Pancreas (tissue), 10 donors: ENCODE results near the gene TRPC6. TPM values are rescaled to one million over a fixed set of nuclear protein-coding genes. Genes with fewer than 3 reads are reported as not detected.

Experiments used
- ATAC-seq, 4 donors: fragments of 200-7000 bp; cut with Tn5 transposase; one replicate each; pipeline versions ENCODE4 v1.8.0 to v1.9.1; 2020; ENCODE audit warnings: mild to moderate bottlenecking in 4 of 4, moderate library complexity in 4 of 4
- DNase-seq, 6 donors: peaks; one replicate each; pipeline ENCODE4 v3.0.0-alpha.2; 2020
- FAIRE-seq: peaks from 2 replicates; lab custom pipeline; 2012; peaks lifted over from hg19 to GRCh38; lab: Jason Lieb, UNC
- H3K27ac ChIP-seq, 4 donors: fragments of 200-600 bp; sonication (generic); 1 replicate in 3 of 4; 2 replicates in 1 of 4; pipeline versions ENCODE4 v1.5.0 to v1.8.0; 2020
- H3K27me3 ChIP-seq, 4 donors: fragments of 200-600 bp; one replicate each; pipeline ENCODE4 v1.8.0; 2021
- H3K36me3 ChIP-seq, 3 donors: fragments of 200-600 bp; sonication (generic) in 1 of 3; one replicate each; pipeline versions ENCODE4 v1.5.0 to v1.8.0; 2020 to 2021
- H3K4me1 ChIP-seq, 3 donors: fragments of 200-600 bp; one replicate each; pipeline ENCODE4 v1.8.0; 2021
- H3K4me3 ChIP-seq, 4 donors: fragments of 200-600 bp; sonication (generic) in 2 of 4; one replicate each; pipeline versions ENCODE4 v1.5.0 to v1.8.0; 2020 to 2021
- H3K9me3 ChIP-seq, 4 donors: fragments of 200-600 bp; one replicate each; pipeline ENCODE4 v1.8.0; 2021
- WGBS, 2 donors: extraction: QIAGEN DNeasy Blood & Tissue Kit; methylation state at CpG; one replicate each; pipeline ENCODE4 v1.1.7; 2013; 5-methylcytosine and 5-hydroxymethylcytosine counted together
- intact Hi-C, 3 donors: fragments of 100-400 bp; cut with DNase I; formaldehyde crosslinking; loops; one replicate each; pipeline versions ENCODE4 v1.11.1 to v1.14.2; 2022
- polyA plus RNA-seq, 2 donors: library from polyadenylated mRNA; stranded (reverse); fragments of 200-250 nt; gene quantifications; one replicate each; pipeline ENCODE4 v1.2.3, GENCODE V29; 2013
- total RNA-seq, 6 donors: library from RNA; stranded (reverse); fragmentation: NEBNext Ultra II Directional in 4 of 6; extraction: Animal tissue kit (Norgen Biotek cat#: 25700) in 4 of 6; gene quantifications; one replicate each; pipeline versions ENCODE4 v1.2.1 to v1.2.4, GENCODE V29; 2021 to 2023
- TF ChIP-seq, protein P1 (sequence below), 4 donors: fragments of 200-600 bp; sonication (generic) in 3 of 4; IDR thresholded peaks; one replicate each; pipeline versions ENCODE4 v1.5.0 to v1.8.0; 2021; ENCODE audit warnings: antibody characterized with exemption in 4 of 4
- donor health status: healthy with polysubstance abuse.
- donor health status: DM: no; HTN: no; CAD: no; lungs with moderate emphysema.
- donor health status: DM: no; HTN: no; CAD: no.
- donor health status: control.
- donor health status: control.
- donor health status: Bipolar disorder and iron deficiency.
- donor health status: DM: yes; HTN: yes; CAD: no.
- donor health status: DM: no; HTN: no; CAD: no.
- donor health status: DM: no; HTN: no; CAD: no.
- donor health status: DM: yes; HTN: yes; CAD: no.

TRPC6 gene
- total and polyA plus RNA-seq, 8 donors, result 0.09 to 1.5 (median 0.42) TPM

GRCh38 chr11:101553891-101554292, 29.9 kb downstream of the TRPC6 start:
- no peak overlapping the region for H3K27ac ChIP-seq
- no peaks in the 10 kb centered on the region for H3K9me3 ChIP-seq
- FAIRE-seq, result no peak
- DNase-seq, result no peak
- H3K36me3 ChIP-seq, result no peaks in the 10 kb centered on the region
- ATAC-seq, result peak in 1 of 4 donors; percentile 28
- no peaks in the 10 kb centered on the region for H3K27me3 ChIP-seq
- intact Hi-C loops, result no loop called here
- WGBS, 2 donors, result 54 to 68% methylated on average over 3 of the region's 3 CpGs
- H3K4me3 ChIP-seq, result no peak overlapping the region
- H3K4me1 ChIP-seq, result no peaks in the 10 kb centered on the region
- TF ChIP-seq, protein P1, sequence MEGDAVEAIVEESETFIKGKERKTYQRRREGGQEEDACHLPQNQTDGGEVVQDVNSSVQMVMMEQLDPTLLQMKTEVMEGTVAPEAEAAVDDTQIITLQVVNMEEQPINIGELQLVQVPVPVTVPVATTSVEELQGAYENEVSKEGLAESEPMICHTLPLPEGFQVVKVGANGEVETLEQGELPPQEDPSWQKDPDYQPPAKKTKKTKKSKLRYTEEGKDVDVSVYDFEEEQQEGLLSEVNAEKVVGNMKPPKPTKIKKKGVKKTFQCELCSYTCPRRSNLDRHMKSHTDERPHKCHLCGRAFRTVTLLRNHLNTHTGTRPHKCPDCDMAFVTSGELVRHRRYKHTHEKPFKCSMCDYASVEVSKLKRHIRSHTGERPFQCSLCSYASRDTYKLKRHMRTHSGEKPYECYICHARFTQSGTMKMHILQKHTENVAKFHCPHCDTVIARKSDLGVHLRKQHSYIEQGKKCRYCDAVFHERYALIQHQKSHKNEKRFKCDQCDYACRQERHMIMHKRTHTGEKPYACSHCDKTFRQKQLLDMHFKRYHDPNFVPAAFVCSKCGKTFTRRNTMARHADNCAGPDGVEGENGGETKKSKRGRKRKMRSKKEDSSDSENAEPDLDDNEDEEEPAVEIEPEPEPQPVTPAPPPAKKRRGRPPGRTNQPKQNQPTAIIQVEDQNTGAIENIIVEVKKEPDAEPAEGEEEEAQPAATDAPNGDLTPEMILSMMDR (IDR thresholded peaks at IDR 0.05), result no peak

- no peak for FAIRE-seq
- TF ChIP-seq, protein P1 (IDR thresholded peaks at IDR 0.05), result no peak
- ATAC-seq, result no peak
- intact Hi-C loops, result no loop called here
- Histone ChIP-seq H3K4me3 (no peak overlapping the region), H3K4me1 (no peaks in the 10 kb centered on the region), H3K27ac (no peak overlapping the region), H3K9me3 (no peaks in the 10 kb centered on the region), H3K36me3 (no peaks in the 10 kb centered on the region), H3K27me3 (no peaks in the 10 kb centered on the region)
- 16 to 29% methylated on average over 2 of the region's 2 CpGs for WGBS, 2 donors
- DNase-seq, result no peak
These were observed 30.9 kb downstream of the TRPC6 start for GRCh38 chr11:101552888-101553287.

GRCh38 chr11:101528541-101528940, 55.3 kb downstream of the TRPC6 start:
- no peaks in the 10 kb centered on the region for H3K36me3 ChIP-seq
- no peak for ATAC-seq
- DNase-seq, result no peak
- H3K4me1 ChIP-seq, result no peaks in the 10 kb centered on the region
- no peak for FAIRE-seq
- no peak overlapping the region for H3K27ac ChIP-seq
- WGBS, 2 donors, result 70 to 83% methylated on average over 2 of the region's 2 CpGs
- no peaks in the 10 kb centered on the region for H3K9me3 ChIP-seq
- TF ChIP-seq, protein P1 (IDR thresholded peaks at IDR 0.05), result no peak
- no peaks in the 10 kb centered on the region for H3K27me3 ChIP-seq
- intact Hi-C loops, result no loop called here
- H3K4me3 ChIP-seq, result no peak overlapping the region

- DNase-seq (no peak), FAIRE-seq (no peak), ATAC-seq (no peak)
- Histone ChIP-seq H3K36me3 (no peaks in the 10 kb centered on the region), H3K9me3 (no peaks in the 10 kb centered on the region), H3K4me3 (no peak overlapping the region), H3K27ac (no peak overlapping the region), H3K27me3 (no peaks in the 10 kb centered on the region), H3K4me1 (no peaks in the 10 kb centered on the region)
- 31 to 68% methylated on average over 1 of the region's 1 CpG for WGBS, 2 donors
- intact Hi-C loops, result no loop called here
- TF ChIP-seq, protein P1 (IDR thresholded peaks at IDR 0.05), result no peak
These were observed 60.1 kb downstream of the TRPC6 start for GRCh38 chr11:101523634-101524260.

DNA sequence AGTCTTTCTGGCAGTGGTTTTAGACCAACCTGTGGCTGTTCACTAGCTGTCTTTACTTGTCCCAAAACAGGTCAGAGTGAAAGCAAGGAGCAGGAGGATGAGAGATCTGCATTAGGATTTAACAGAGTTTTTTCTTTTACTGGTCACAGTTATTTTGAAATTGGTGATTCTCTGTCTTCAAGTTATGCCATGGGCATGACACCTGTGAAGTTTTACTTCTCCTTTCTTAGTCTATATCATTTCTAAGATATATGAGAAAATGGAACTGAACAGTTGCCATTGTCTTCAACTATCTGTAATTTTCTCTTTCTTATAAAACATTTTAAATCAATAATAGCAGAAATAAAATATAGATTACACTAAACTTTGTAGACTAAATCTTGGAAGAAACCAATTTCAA, 60.6 kb downstream of the TRPC6 start:
- TF ChIP-seq, protein P1 (IDR thresholded peaks at IDR 0.05), result no peak
- FAIRE-seq (no peak), ATAC-seq (no peak), DNase-seq (no peak)
- no peaks in the 10 kb centered on the region for H3K9me3 ChIP-seq
- intact Hi-C loops, result no loop called here
- no peaks in the 10 kb centered on the region for H3K36me3 ChIP-seq
- no peaks in the 10 kb centered on the region for H3K27me3 ChIP-seq
- H3K4me1 ChIP-seq, result no peaks in the 10 kb centered on the region
- no peak overlapping the region for H3K27ac ChIP-seq
- H3K4me3 ChIP-seq, result no peak overlapping the region
